D721Med (cell line): ENCODE results near the gene CAMK4.
A peak's percentile ranks its signal among the peaks of the same experiment; 100 is the strongest.

Experiments used
- DNase-seq: peaks from one replicate; pipeline ENCODE4 v3.0.0; 2011; ENCODE audit warnings: low spot score; ENCODE audit not compliant: insufficient read length
- FAIRE-seq: peaks from 2 replicates; lab custom pipeline; 2011; peaks lifted over from hg19 to GRCh38; lab: Jason Lieb, UNC
- CTCF ChIP-seq: IDR thresholded peaks from 2 replicates; pipeline ENCODE4 v1.5.1; 2012; ENCODE audit warnings: mild to moderate bottlenecking, control low read depth; ENCODE audit not compliant: insufficient read depth; ENCODE audit errors: missing control alignments

Gene CAMK4

DNA sequence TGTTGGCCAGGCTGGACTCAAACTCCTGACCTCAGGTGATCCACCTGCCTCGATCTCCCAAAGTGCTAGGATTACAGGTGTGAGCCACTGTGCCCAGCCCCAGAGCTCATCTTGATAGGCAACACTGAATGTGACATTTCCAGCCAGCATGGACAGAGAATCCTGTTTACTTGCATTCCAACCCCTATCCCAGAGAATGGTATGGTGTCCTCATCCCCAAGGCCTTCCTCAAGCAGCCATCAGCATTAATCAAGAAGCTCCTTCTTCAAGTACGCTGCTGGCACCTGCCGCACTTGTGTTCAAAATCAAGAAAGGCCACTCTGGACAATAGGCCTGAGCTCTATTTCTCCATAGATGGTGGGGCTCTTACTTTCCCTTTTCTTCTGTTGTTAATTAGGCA, 247.9 kb downstream of the CAMK4 start:
- FAIRE-seq (no peak), DNase-seq (no peak)

DNA sequence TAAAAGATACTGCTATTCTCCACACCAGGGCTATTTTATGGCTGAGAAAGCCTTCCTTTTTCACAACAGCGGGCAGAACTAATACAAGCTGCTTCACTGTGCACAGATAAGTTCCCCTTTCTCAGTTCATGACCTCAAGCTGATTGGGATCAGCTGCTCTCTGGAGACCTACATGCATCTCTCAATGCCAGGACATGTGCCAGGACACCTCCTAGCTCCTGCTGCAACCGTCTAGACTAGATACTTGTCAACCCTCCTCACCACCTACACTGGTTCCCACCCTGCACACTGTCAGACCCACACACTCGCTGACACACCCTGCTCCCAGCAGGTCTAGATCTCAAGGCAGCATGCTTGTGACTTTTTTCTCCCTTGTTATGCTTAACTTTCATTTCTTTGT, 248.4 kb downstream of the CAMK4 start:
- TF ChIP-seq CTCF, result no peak
- DNase-seq (no peak), FAIRE-seq (no peak)

More for the DNA sequence above, 247.9 kb downstream of the CAMK4 start:
- no peak for TF ChIP-seq CTCF

DNA sequence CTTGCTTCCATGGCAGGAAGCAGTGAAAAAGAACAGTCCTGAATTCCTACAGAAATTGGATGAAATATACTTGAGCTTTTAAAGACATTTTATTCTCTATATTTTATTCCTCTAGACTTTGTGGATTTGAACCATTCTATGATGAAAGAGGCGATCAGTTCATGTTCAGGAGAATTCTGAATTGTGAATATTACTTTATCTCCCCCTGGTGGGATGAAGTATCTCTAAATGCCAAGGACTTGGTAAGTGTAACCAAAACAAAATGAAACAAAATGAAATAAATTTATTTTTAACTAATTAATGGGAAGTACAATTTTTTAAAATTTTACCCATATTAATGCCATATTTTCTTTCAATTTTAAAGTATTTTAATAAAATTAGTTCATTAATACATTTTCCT, 254.1 kb downstream of the CAMK4 start:
- DNase-seq, result no peak
- FAIRE-seq, result no peak
- peak; percentile 22 for TF ChIP-seq CTCF

DNA sequence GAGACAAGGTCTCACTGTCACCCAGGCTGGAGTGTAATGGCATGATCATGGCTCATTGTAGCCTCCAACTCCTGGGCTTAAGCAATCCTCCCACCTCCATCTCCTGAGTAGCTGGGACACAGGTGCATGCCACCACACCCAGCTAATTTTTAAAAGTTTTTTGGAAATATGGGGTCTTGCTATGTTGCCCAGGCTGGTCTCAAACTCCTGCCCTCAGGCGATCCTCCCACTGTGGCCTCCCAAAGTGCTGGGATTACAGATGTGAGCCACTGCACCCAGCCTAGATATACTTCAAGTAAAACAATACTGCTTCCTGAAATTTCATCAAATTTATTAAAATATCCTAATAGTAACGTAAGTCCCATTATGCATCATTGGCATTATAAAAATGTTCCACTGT, 254.7 kb downstream of the CAMK4 start:
- DNase-seq (no peak), FAIRE-seq (no peak)
- no peak for TF ChIP-seq CTCF

GRCh38 chr5:111480346-111480745, 256.2 kb downstream of the CAMK4 start:
- FAIRE-seq (no peak), DNase-seq (no peak)
- TF ChIP-seq CTCF, result no peak

DNA sequence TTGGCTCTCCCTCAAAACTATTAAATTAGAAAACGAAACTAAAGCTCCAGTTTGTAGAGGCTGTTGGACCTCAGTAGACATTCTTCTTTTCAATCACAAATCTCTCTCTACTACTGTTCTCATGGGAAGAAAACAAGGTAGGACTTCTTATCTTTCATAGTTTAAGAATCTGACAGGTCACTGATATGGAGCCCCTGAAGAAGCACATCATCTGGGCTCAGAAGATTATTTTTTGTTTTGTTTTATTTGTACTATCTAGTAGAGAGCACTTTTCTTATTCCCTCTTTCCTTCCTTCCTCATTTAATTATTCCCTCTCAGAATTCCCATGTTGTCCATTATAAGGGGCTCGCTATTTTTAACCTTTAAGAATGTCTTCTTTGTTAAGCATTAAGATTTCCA, 261.9 kb downstream of the CAMK4 start:
- FAIRE-seq, result no peak
- TF ChIP-seq CTCF, result no peak

DNA sequence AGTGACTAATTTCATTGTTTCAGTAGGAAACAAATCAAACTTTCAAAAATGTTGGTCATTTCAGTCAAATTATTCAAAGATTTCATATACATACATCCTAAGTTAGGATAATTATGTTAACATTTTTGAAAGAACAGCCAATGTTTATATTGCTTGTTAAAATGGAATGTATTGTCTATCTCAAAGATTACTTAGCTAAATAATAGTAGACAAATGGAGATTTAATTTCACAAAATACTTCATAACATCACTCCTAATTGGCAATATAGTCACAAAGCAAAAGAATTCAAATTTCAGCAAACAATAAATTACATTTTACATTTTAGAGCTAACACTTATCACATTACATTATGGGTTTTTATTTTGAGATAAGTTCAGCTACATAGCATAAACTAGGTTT, 262.7 kb downstream of the CAMK4 start:
- DNase-seq, result no peak
- no peak for TF ChIP-seq CTCF
- FAIRE-seq, result peak; percentile 25

More for the DNA sequence above, 261.9 kb downstream of the CAMK4 start:
- DNase-seq, result no peak
